ENCODE results near the gene UBE2H. TPM values are rescaled to one million over a fixed set of nuclear protein-coding genes. Genes with fewer than 3 reads are reported as not detected.
"Not testable (repeated sequence)": the region's sequence is repeated elsewhere in the genome, so short reads cannot be mapped to it uniquely, and the experiment has no call there.

UBE2H gene
- total RNA-seq, 3 donors from 2014 or later (not counting 1 experiment from before 2014, with no cell fraction given) = 80.9 to 86.9 (median 83.1) TPM

DNA sequence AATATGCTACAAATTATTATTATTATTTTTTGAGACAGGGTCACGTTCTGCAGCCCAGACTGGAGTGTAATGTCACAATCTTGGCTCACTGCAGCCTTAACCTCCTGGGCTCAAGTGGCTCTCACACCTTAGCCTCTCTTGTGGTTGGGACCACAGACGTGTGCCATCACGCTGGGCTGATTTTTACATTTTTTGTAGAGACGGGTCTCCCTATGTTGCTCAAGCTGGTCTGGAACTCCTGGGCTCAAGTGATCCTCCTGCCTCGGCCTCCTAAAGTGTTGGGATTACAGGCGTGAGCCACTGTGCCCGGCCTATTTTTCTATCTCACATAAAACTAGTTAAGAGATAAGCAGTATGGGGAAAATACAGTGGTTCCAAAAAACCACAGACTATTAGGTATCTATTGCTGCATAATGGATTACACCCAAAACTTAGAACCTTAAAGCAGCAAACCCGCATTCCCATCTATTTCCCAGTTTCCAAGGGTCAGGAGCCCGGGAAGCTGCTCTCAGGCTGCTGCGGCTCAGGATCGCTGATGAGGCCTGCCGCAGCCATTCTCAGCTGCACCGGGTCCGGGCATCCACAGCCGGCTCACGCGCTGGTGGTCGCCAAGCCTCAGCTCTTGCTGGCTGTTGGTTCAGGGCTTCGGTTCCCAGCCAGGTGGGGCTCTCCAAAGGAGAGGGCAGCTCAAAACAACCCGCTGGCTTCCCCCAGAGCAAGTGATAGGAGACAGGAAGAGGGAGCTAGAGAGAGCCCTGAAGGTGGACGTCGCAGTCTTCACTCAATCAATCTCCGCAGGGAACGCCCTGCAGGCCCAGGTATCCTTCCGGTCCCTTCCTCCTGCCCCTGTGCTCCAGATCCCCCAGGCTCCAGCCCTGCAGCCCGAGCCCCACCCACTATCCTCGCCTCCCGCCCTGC lies 128.2 kb downstream of the UBE2H start:
- H3K9me3 Mint-ChIP-seq = no peaks in the 10 kb centered on the region
- peak overlapping the region; percentile 90 for H3K4me3 Mint-ChIP-seq
- peaks cover 0 to 3% of the 10 kb centered on the region in 2 donors for H3K27me3 Mint-ChIP-seq (ENCODE audit: low read depth in 2 of 2)
- no peak overlapping the region for H3K27ac ChIP-seq (ENCODE audit: low read length)
- no peaks in the 10 kb centered on the region for H3K27me3 ChIP-seq (ENCODE audit: control insufficient read depth, insufficient read depth, low read length)
- intact Hi-C loops (cut with micrococcal nuclease) = loop anchor here (1.0 to 10.0 kb wide), 2 partner anchors 160 to 481 kb away; no protein-coding TSS in a partner anchor
- H3K36me3 ChIP-seq (ENCODE audit: control insufficient read depth, insufficient read depth, low read length) = no peaks in the 10 kb centered on the region
- H3K4me3 ChIP-seq (ENCODE audit: low read length) = peak overlapping the region; percentile 62
- WGBS (ENCODE audit: insufficient coverage) = 23% methylated on average over 26 of the region's 28 CpGs
- H3K9me3 ChIP-seq (ENCODE audit: control insufficient read depth, insufficient read depth, low read length) = no peaks in the 10 kb centered on the region
- H3K27ac Mint-ChIP-seq = peak overlapping the region in 1 of 2 donors; percentile 81
- ATAC-seq = peak in 1 of 3 donors; percentile 27
- H3K4me1 ChIP-seq (ENCODE audit: control insufficient read depth, insufficient read depth, low read length) = peaks cover 22% of the 10 kb centered on the region
- DNase-seq = peak in 1 of 2 donors; percentile 52
- H3K4me1 Mint-ChIP-seq = peaks cover 16 to 20% of the 10 kb centered on the region in 2 donors
- TF ChIP-seq, protein P1, sequence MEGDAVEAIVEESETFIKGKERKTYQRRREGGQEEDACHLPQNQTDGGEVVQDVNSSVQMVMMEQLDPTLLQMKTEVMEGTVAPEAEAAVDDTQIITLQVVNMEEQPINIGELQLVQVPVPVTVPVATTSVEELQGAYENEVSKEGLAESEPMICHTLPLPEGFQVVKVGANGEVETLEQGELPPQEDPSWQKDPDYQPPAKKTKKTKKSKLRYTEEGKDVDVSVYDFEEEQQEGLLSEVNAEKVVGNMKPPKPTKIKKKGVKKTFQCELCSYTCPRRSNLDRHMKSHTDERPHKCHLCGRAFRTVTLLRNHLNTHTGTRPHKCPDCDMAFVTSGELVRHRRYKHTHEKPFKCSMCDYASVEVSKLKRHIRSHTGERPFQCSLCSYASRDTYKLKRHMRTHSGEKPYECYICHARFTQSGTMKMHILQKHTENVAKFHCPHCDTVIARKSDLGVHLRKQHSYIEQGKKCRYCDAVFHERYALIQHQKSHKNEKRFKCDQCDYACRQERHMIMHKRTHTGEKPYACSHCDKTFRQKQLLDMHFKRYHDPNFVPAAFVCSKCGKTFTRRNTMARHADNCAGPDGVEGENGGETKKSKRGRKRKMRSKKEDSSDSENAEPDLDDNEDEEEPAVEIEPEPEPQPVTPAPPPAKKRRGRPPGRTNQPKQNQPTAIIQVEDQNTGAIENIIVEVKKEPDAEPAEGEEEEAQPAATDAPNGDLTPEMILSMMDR (IDR thresholded peaks at IDR 0.05) = no peak
- no peaks in the 10 kb centered on the region for H3K36me3 Mint-ChIP-seq

DNA sequence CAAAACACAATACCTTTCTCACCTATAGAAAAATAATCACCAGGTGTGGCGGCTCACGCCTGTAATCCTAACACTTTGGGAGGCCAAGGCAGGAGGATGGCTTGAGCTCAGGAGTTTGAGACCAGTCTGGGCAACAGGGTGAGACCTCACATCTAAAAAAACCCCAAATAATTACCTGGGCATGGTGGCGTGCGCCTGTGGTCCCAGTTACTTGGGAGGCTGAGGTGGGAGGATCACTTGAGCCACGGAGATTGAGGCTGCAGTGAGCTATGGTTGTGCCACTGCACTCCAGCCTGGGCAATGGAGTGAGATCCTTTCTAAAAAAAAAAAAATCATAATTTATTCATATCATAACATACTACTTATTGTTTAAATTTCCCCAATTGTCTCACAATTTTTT lies 129.6 kb downstream of the UBE2H start:
- not testable (repeated sequence) for H3K27ac ChIP-seq (ENCODE audit: low read length); DNase-seq; ATAC-seq; H3K27me3 ChIP-seq (ENCODE audit: control insufficient read depth, insufficient read depth, low read length); H3K9me3 ChIP-seq (ENCODE audit: control insufficient read depth, insufficient read depth, low read length); H3K36me3 ChIP-seq (ENCODE audit: control insufficient read depth, insufficient read depth, low read length); H3K4me3 ChIP-seq (ENCODE audit: low read length); H3K27me3 Mint-ChIP-seq (ENCODE audit: low read depth in 2 of 2); H3K9me3 Mint-ChIP-seq; H3K4me3 Mint-ChIP-seq; H3K27ac Mint-ChIP-seq; H3K36me3 Mint-ChIP-seq
- 98% methylated on average over 5 of the region's 5 CpGs for WGBS (ENCODE audit: insufficient coverage)
- intact Hi-C loops (cut with micrococcal nuclease) = loop anchor here (10.0 kb wide), 1 partner anchor 158 kb away; no protein-coding TSS in a partner anchor
- H3K4me1 Mint-ChIP-seq = peaks cover 14 to 19% of the 10 kb centered on the region in 2 donors
- H3K4me1 ChIP-seq (ENCODE audit: control insufficient read depth, insufficient read depth, low read length) = peaks cover 21% of the 10 kb centered on the region

DNA sequence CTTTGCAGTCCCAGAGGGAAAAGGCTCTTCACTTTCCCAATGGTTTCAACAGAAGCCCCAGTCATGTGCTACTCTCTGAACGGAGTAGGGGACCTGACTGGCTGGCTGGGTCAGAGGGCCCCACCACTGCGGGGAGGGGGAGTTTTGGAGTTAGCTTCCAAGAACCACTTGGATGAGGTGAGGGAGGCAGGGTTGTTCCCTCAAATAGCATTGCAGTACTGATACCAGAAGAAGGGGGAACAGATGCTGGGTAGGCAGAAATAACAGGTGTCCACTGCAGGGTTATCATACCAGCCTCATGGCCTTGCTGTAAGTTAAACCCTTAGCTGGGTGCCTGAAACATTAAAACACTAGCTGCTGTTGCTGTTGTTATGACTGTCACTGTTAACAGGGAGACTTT lies 131.3 kb downstream of the UBE2H start:
- TF ChIP-seq, protein P1 (IDR thresholded peaks at IDR 0.05) = no peak
- Mint-ChIP-seq H3K36me3 (peaks cover 14% of the 10 kb centered on the region), H3K4me3 (no peak overlapping the region), H3K27me3 (ENCODE audit: low read depth in 2 of 2) (peaks cover 0 to 3% of the 10 kb centered on the region in 2 donors), H3K4me1 (peaks cover 14 to 19% of the 10 kb centered on the region in 2 donors), H3K27ac (no peak overlapping the region), H3K9me3 (no peaks in the 10 kb centered on the region)
- Histone ChIP-seq H3K9me3 (ENCODE audit: control insufficient read depth, insufficient read depth, low read length) (no peaks in the 10 kb centered on the region), H3K4me1 (ENCODE audit: control insufficient read depth, insufficient read depth, low read length) (peaks cover 21% of the 10 kb centered on the region), H3K27ac (ENCODE audit: low read length) (no peak overlapping the region), H3K36me3 (ENCODE audit: control insufficient read depth, insufficient read depth, low read length) (no peaks in the 10 kb centered on the region), H3K27me3 (ENCODE audit: control insufficient read depth, insufficient read depth, low read length) (no peaks in the 10 kb centered on the region), H3K4me3 (ENCODE audit: low read length) (no peak overlapping the region)
- no peak for DNase-seq
- no peak for ATAC-seq
- intact Hi-C loops (cut with micrococcal nuclease) = loop anchor here (10.0 kb wide), 1 partner anchor 157 kb away; no protein-coding TSS in a partner anchor
- WGBS (ENCODE audit: insufficient coverage) = 95% methylated on average over 2 of the region's 2 CpGs

DNA sequence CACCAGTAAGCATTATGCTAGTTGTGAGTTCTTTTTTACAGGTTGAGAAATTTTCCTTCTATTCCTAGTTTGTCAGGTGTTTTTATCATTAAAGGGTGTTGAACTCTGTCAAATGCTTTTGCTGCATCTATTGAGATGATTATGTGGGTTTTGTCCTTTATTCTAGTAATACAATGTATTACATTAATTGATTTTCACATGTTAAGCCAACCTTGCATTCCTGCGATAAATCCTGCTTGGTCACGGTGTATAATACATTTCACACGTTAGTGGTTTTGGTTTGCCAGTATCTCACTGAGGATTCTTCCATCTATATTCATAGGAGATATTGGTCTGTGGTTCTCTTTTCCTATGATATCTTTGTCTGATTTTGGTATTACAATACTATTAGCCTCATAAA lies 136.0 kb downstream of the UBE2H start:
- H3K36me3 Mint-ChIP-seq = peaks cover 14% of the 10 kb centered on the region
- H3K27ac Mint-ChIP-seq = no peak overlapping the region
- ATAC-seq (no peak), DNase-seq (no peak)
- Histone ChIP-seq H3K27ac (ENCODE audit: low read length) (no peak overlapping the region), H3K36me3 (ENCODE audit: control insufficient read depth, insufficient read depth, low read length) (no peaks in the 10 kb centered on the region), H3K27me3 (ENCODE audit: control insufficient read depth, insufficient read depth, low read length) (no peaks in the 10 kb centered on the region), H3K4me3 (ENCODE audit: low read length) (no peak overlapping the region), H3K9me3 (ENCODE audit: control insufficient read depth, insufficient read depth, low read length) (no peaks in the 10 kb centered on the region), H3K4me1 (ENCODE audit: control insufficient read depth, insufficient read depth, low read length) (no peaks in the 10 kb centered on the region)
- no CpG with 5 or more reads among the region's 3 CpGs for WGBS (ENCODE audit: insufficient coverage)
- no peak overlapping the region for H3K4me3 Mint-ChIP-seq
- H3K9me3 Mint-ChIP-seq = no peaks in the 10 kb centered on the region
- no peaks in the 10 kb centered on the region for H3K4me1 Mint-ChIP-seq
- TF ChIP-seq, protein P1 (IDR thresholded peaks at IDR 0.05) = no peak
- intact Hi-C loops (cut with micrococcal nuclease) = no loop called here
- H3K27me3 Mint-ChIP-seq (ENCODE audit: low read depth in 2 of 2) = peaks cover 0 to 7% of the 10 kb centered on the region in 2 donors
